HepG2 (cell line): Measurements from ENCODE around the gene NTMT1. TPM values are rescaled to one million over a fixed set of nuclear protein-coding genes. Genes with fewer than 3 reads are reported as not detected.

ENCODE experiments used
- ATAC-seq: fragments of 200-7000 bp; cut with Tn5 transposase; 3 replicates; pipeline ENCODE4 v1.9.1; 2020; ENCODE audit warnings: mild to moderate bottlenecking, moderate library complexity
- BruUV-seq: library from RNA; stranded (reverse); fragments of 400-500 nt; replicated peaks from 2 replicates; lab custom pipeline; 2021; lab: Mats Ljungman, UMichigan
- CTCF ChIA-PET: fragments of 300-600 bp; formaldehyde crosslinking; extraction: SDS; loops from one replicate; lab custom pipeline; 2021; ENCODE audit warnings: low total read pairs, inconsistent platforms, low intra/inter-chr PET ratio; lab: Yijun Ruan, JAX
- POLR2A ChIA-PET: fragments of 350-600 bp; sonication (Branson Sonifier 250); formaldehyde crosslinking; loops from one replicate; lab custom pipeline; 2020; ENCODE audit warnings: antibody characterized with exemption, inconsistent platforms; lab: Yijun Ruan, JAX
- DNase-seq: peaks from one replicate; pipeline ENCODE4 v3.0.0-alpha.2; 2015; ENCODE audit warnings: low spot score
- FAIRE-seq: peaks from 3 replicates; lab custom pipeline; 2011; peaks lifted over from hg19 to GRCh38; lab: Jason Lieb, UNC
- H2AFZ ChIP-seq: one replicate; pipeline ENCODE4 v1.6.1; 2011; ENCODE audit warnings: low read length, inconsistent platforms
- H3K27ac ChIP-seq: fragments of 300-600 bp; 3 replicates; pipeline ENCODE4 v1.8.0; 2011; ENCODE audit warnings: mixed run types, mild to moderate bottlenecking, mixed read lengths, low read length, inconsistent platforms; ENCODE audit not compliant: insufficient read depth; ENCODE audit errors: extremely low read length
- H3K27me3 ChIP-seq, 2 experiments: fragments of 200-600 bp in 1 of 2; 2 replicates in 1 of 2; 3 replicates in 1 of 2; pipeline versions ENCODE4 v1.6.0 to v1.8.0; 2011; ENCODE audit warnings: low read length in 2 of 2, mild to moderate bottlenecking in 2 of 2, moderate library complexity in 2 of 2, inconsistent platforms in 1 of 2; ENCODE audit not compliant: insufficient read depth in 2 of 2, control insufficient read depth in 1 of 2
- H3K36me3 ChIP-seq, 2 experiments: fragments of 200-600 bp in 1 of 2; replicated peaks in 1 of 2; 2 replicates in 1 of 2; 3 replicates in 1 of 2; pipeline versions ENCODE4 v1.5.1 to v1.8.0; 2011; ENCODE audit warnings: low read length in 2 of 2, inconsistent platforms in 1 of 2; ENCODE audit not compliant: insufficient read depth in 2 of 2, control insufficient read depth in 1 of 2
- H3K4me1 ChIP-seq: 2 replicates; pipeline ENCODE4 v1.5.1; 2012; ENCODE audit warnings: low read length, inconsistent platforms; ENCODE audit not compliant: insufficient read depth
- H3K4me2 ChIP-seq: 2 replicates; pipeline ENCODE4 v1.6.0; 2011; ENCODE audit warnings: low read depth, low read length, inconsistent platforms
- H3K4me3 ChIP-seq, 3 experiments: fragments of 200-600 bp in 1 of 3; sonication (generic), shearing (Covaris generic) in 1 of 3; replicated peaks in 1 of 3; 2 replicates each; pipeline ENCODE4 v1.5.1; 2011 to 2016; ENCODE audit warnings: low read length in 3 of 3, inconsistent platforms in 2 of 3, low read depth in 2 of 3, mild to moderate bottlenecking in 2 of 3, control low read depth in 1 of 3, mixed read lengths in 1 of 3; ENCODE audit not compliant: insufficient read depth in 1 of 3
- H3K79me2 ChIP-seq: one replicate; pipeline ENCODE4 v1.6.1; 2011; ENCODE audit warnings: low read length, inconsistent platforms; ENCODE audit not compliant: insufficient read depth
- H3K9ac ChIP-seq: 2 replicates; pipeline ENCODE4 v1.6.0; 2011; ENCODE audit warnings: mild to moderate bottlenecking, low read depth, low read length, inconsistent platforms; ENCODE audit not compliant: insufficient read depth
- H3K9me3 ChIP-seq: 2 replicates; pipeline ENCODE4 v1.5.1; 2012; ENCODE audit warnings: mild to moderate bottlenecking, low read length
- H4K20me1 ChIP-seq: 2 replicates; pipeline ENCODE4 v1.6.0; 2011; ENCODE audit warnings: inconsistent platforms, mild to moderate bottlenecking, low read length, moderate library complexity; ENCODE audit not compliant: insufficient read depth
- AGO2 ChIP-seq: fragments of 200-400 bp; formaldehyde crosslinking; optimal IDR thresholded peaks from 2 replicates; pipeline ENCODE3; 2017; ENCODE audit warnings: mild to moderate bottlenecking, low read depth, low read length, moderate library complexity
- RERE ChIP-seq: IDR thresholded peaks from 2 replicates; pipeline ENCODE4 v1.6.1; 2016; ENCODE audit warnings: low read depth, missing genetic modification reagents, missing compliant biosample characterization
- TFAP4 ChIP-seq: sonication (generic); IDR thresholded peaks from 2 replicates; pipeline ENCODE4 v1.6.1; 2016; ENCODE audit warnings: low read depth, borderline replicate concordance
- ZNF256 ChIP-seq: sonication (generic); formaldehyde crosslinking; conservative IDR thresholded peaks from 2 replicates; pipeline ENCODE4 v1.4.0; 2020; ENCODE audit warnings: missing genetic modification reagents
- ZNF563 ChIP-seq: sonication (generic); formaldehyde crosslinking; IDR thresholded peaks from 2 replicates; pipeline ENCODE4 v1.8.0; 2022; ENCODE audit warnings: mild to moderate bottlenecking, moderate library complexity, missing genetic modification reagents
- WGBS: methylation state at CpG from one replicate; pipeline ENCODE4 v1.1.6; 2017; ENCODE audit warnings: low lambda C conversion rate; 5-methylcytosine and 5-hydroxymethylcytosine counted together
- in situ Hi-C: cut with HindIII; loops from 2 replicates; pipeline ENCODE4 v1.10.0; 2017; ENCODE audit warnings: low pct_unique_long_range_greater_than_20kb; ENCODE audit not compliant: extremely low pct_ligation_motif_present
- intact Hi-C: fragments of 100-400 bp; cut with micrococcal nuclease; formaldehyde crosslinking; loops from one replicate; pipeline ENCODE4 v1.10.0; 2022; ENCODE audit not compliant: unreplicated experiment
- polyA plus RNA-seq, 8 experiments: library from polyadenylated mRNA; depleted of rRNA in 3 of 8; stranded (reverse) in 7 of 8; unstranded in 1 of 8; fragments of >200 nt; fragmentation: Illumina TruSeq in 4 of 8; extraction: Trizol in 4 of 8; gene quantifications; 2 replicates each; pipeline versions ENCODE4 v1.2.1 to v1.2.3, GENCODE V29; 2011 to 2016; ENCODE audit warnings: low read depth in 4 of 8, missing spikeins in 1 of 8, mixed read lengths in 1 of 8; ENCODE audit not compliant: insufficient read depth in 1 of 8
- total RNA-seq, 5 experiments: library from RNA; depleted of rRNA; stranded (reverse); fragments of >200 nt; fragmentation: Illumina TruSeq; extraction: Trizol; gene quantifications; 2 replicates each; pipeline ENCODE4 v1.2.3, GENCODE V29; 2016; ENCODE audit warnings: low read depth in 1 of 5
- TF ChIP-seq, protein P1 (sequence below): sonication (generic); formaldehyde crosslinking; IDR thresholded peaks from 2 replicates; pipeline ENCODE4 v1.8.1; 2022; ENCODE audit warnings: mild to moderate bottlenecking, missing genetic modification reagents

The NTMT1 gene
- total and polyA plus RNA-seq, 2 of the 13 experiments (the other 11 are each of a cell fraction or from before 2014, with no cell fraction given), result 49.1 to 53.8 TPM

DNA sequence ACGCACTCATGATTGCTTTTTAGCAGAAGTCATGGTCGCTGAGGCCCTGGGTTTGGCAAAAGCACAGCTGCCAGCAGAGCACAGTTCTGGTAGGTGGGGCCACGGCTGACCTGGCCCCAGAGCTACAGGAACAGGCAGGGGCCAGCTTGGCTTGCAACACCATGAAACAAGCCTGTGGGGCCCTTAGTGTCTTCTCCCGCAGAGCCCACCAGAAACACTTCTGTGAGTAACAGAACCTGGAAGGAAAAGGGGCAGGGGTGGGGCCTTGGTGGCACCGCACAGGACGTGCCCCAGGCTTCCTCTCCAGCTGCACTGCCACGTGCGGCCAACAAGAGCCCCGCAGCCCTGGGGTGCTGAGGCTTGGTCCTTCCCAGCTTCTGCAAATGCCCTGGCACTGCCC lies 11.1 kb downstream of the NTMT1 start:
- POLR2A ChIA-PET, result interaction anchor here (0.9 to 1.6 kb wide), 2 partner anchors 9 to 12 kb away, joined by 3 to 5 read pairs; no protein-coding TSS in a partner anchor
- H3K4me1 ChIP-seq, result peaks cover 15% of the 10 kb centered on the region
- BruUV-seq, result no TSS peak
- WGBS, result 90% methylated on average over 4 of the region's 9 CpGs
- H3K4me3 ChIP-seq, result no peak overlapping the region
- H4K20me1 ChIP-seq, result peaks cover 16% of the 10 kb centered on the region; the same call in 1 of the 2 replicates
- DNase-seq (no peak), ATAC-seq (no peak), FAIRE-seq (no peak)
- H3K36me3 ChIP-seq, result peaks cover 42 to 67% of the 10 kb centered on the region in 2 experiments; a peak in 4 of 5 replicates
- intact Hi-C loops (no loop called here), in situ Hi-C loops (no loop called here)
- H3K27ac ChIP-seq, result no peak overlapping the region
- CTCF ChIA-PET, result no interaction called here
- no peak overlapping the region for H3K9ac ChIP-seq
- H3K9me3 ChIP-seq, result no peaks in the 10 kb centered on the region
- H3K4me2 ChIP-seq, result no peak overlapping the region
- peaks cover 34% of the 10 kb centered on the region for H3K79me2 ChIP-seq
- no peak overlapping the region for H2AFZ ChIP-seq
- TF ChIP-seq AGO2, result peak; percentile 91
- TF ChIP-seq ZNF256 (CRISPR knock-in tag), result no peak
- TF ChIP-seq, protein P1, sequence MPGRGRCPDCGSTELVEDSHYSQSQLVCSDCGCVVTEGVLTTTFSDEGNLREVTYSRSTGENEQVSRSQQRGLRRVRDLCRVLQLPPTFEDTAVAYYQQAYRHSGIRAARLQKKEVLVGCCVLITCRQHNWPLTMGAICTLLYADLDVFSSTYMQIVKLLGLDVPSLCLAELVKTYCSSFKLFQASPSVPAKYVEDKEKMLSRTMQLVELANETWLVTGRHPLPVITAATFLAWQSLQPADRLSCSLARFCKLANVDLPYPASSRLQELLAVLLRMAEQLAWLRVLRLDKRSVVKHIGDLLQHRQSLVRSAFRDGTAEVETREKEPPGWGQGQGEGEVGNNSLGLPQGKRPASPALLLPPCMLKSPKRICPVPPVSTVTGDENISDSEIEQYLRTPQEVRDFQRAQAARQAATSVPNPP (CRISPR knock-in tag), result no peak
- TF ChIP-seq ZNF563 (CRISPR knock-in tag), result no peak
- no peak for TF ChIP-seq RERE
- TF ChIP-seq TFAP4, result no peak
- no peaks in the 10 kb centered on the region; a peak in 1 of 5 replicates for H3K27me3 ChIP-seq
